ENCODE results near the gene SLC25A2.

Gene SLC25A2

DNA sequence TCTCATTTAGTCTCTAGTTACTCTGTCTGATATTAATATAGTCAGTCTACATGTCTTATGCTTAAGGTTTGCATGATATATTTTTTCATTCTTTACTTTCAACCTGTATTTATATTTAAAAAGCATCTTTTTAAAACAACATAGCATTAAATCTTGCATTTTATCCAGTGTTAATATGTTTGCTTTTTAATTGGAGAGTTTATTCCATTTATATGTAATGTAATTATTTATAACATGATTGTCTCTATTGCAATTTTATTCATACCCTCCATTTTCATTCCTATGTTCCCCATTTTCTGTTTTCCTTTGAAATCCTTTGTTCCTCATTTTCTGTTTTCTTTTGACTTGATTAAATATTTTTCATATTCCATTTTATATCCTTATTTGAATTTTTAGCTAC, 45.4 kb downstream of the SLC25A2 start:
- H3K27ac ChIP-seq (ENCODE audit: low read depth, low read length, poor library complexity, severe bottlenecking): no peak overlapping the region
- no peak overlapping the region for H3K9ac ChIP-seq (ENCODE audit: low read length)
- peaks cover 53% of the 10 kb centered on the region for H3K9me3 ChIP-seq (ENCODE audit: low read length)
- TF ChIP-seq, protein P1, sequence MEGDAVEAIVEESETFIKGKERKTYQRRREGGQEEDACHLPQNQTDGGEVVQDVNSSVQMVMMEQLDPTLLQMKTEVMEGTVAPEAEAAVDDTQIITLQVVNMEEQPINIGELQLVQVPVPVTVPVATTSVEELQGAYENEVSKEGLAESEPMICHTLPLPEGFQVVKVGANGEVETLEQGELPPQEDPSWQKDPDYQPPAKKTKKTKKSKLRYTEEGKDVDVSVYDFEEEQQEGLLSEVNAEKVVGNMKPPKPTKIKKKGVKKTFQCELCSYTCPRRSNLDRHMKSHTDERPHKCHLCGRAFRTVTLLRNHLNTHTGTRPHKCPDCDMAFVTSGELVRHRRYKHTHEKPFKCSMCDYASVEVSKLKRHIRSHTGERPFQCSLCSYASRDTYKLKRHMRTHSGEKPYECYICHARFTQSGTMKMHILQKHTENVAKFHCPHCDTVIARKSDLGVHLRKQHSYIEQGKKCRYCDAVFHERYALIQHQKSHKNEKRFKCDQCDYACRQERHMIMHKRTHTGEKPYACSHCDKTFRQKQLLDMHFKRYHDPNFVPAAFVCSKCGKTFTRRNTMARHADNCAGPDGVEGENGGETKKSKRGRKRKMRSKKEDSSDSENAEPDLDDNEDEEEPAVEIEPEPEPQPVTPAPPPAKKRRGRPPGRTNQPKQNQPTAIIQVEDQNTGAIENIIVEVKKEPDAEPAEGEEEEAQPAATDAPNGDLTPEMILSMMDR (IDR thresholded peaks at IDR 0.05; ENCODE audit: low read length): no peak
- no peak for TF ChIP-seq EZH2 (IDR thresholded peaks at IDR 0.05; ENCODE audit: borderline replicate concordance, low read length)
- H3K27me3 ChIP-seq (ENCODE audit: insufficient read depth, low read length): no peaks in the 10 kb centered on the region
- H3K4me1 ChIP-seq (ENCODE audit: insufficient read depth, low read length, severe bottlenecking): no peaks in the 10 kb centered on the region
- no peak overlapping the region for H3K4me3 ChIP-seq (ENCODE audit: low read depth, low read length, poor library complexity, severe bottlenecking)
- no peaks in the 10 kb centered on the region for H4K20me1 ChIP-seq (ENCODE audit: insufficient read depth, low read length)
- no peaks in the 10 kb centered on the region for H3K9me2 ChIP-seq (ENCODE audit: low read depth, low read length)
- no peaks in the 10 kb centered on the region for H3K79me2 ChIP-seq (ENCODE audit: insufficient read depth, low read length)
- H2AFZ ChIP-seq (ENCODE audit: low read length): no peak overlapping the region
- H3K4me2 ChIP-seq (ENCODE audit: low read length): no peak overlapping the region
- H3K36me3 ChIP-seq (ENCODE audit: insufficient read depth, low read length): no peaks in the 10 kb centered on the region
- H3F3A ChIP-seq (ENCODE audit: insufficient read depth, low read length): no peaks in the 10 kb centered on the region
